Hematopoietic multipotent progenitor cell treated with erythropoietin and hydrocortisone succinate and interleukin-3 and kit ligand, for 4 days (in vitro differentiated cells): ENCODE data around the gene PRKCG.

Experiments used
- DNase-seq: peaks from one replicate; pipeline ENCODE4 v3.0.0-alpha.2; 2015

The PRKCG gene

GRCh38 chr19:53900191-53900860 lies 18.3 kb downstream of the PRKCG start:
- no peak for DNase-seq

GRCh38 chr19:53903055-53903680 lies 21.2 kb downstream of the PRKCG start:
- peak; percentile 67 for DNase-seq

- no peak for DNase-seq
Measured at GRCh38 chr19:53904909-53905308, 22.9 kb downstream of the PRKCG start.

- DNase-seq = no peak
Measured at GRCh38 chr19:53905787-53906186, 23.8 kb downstream of the PRKCG start.

GRCh38 chr19:53906211-53907192 lies 24.5 kb downstream of the PRKCG start:
- peak; percentile 60 for DNase-seq

- DNase-seq = no peak
Measured at GRCh38 chr19:53907193-53907581, 25.2 kb downstream of the PRKCG start.

GRCh38 chr19:53907690-53908089 lies 25.7 kb downstream of the PRKCG start:
- DNase-seq = no peak

GRCh38 chr19:53908106-53908934 lies 26.3 kb downstream of the PRKCG start:
- peak; percentile 75 for DNase-seq

GRCh38 chr19:53908935-53909415 lies 27.0 kb downstream of the PRKCG start, which contains the start of gene CACNG7:
CACNG7 (plus strand) TSS chr19:53909278; CDS start chr19:53912832, 3,554 bp downstream.
- DNase-seq = no peak

GRCh38 chr19:53909471-53910169 lies 27.6 kb downstream of the PRKCG start:
- DNase-seq = no peak

GRCh38 chr19:53910170-53910518 lies 28.1 kb downstream of the PRKCG start:
- DNase-seq = no peak

GRCh38 chr19:53912653-53913052 lies 30.7 kb downstream of the PRKCG start:
- peak; percentile 30 for DNase-seq

- DNase-seq = peak; percentile 17
Measured at GRCh38 chr19:53915000-53915399, 33.0 kb downstream of the PRKCG start.

- no peak for DNase-seq
Measured at GRCh38 chr19:53916004-53916403, 34.0 kb downstream of the PRKCG start.

- no peak for DNase-seq
Measured at GRCh38 chr19:53917356-53917755, 35.4 kb downstream of the PRKCG start.

GRCh38 chr19:53927739-53928138 lies 45.7 kb downstream of the PRKCG start:
- DNase-seq = peak; percentile 78

- no peak for DNase-seq
Measured at GRCh38 chr19:53936029-53936428, 54.0 kb downstream of the PRKCG start.

- peak; percentile 55 for DNase-seq
Measured at GRCh38 chr19:53942001-53942786, 60.2 kb downstream of the PRKCG start.

GRCh38 chr19:53944416-53944815 lies 62.4 kb downstream of the PRKCG start:
- DNase-seq = no peak

- DNase-seq = no peak
Measured at GRCh38 chr19:53944933-53945332, 62.9 kb downstream of the PRKCG start.

GRCh38 chr19:53945441-53945840 lies 63.4 kb downstream of the PRKCG start:
- peak; percentile 24 for DNase-seq
